Osteoblast (primary cell): ENCODE data around the gene PLVAP. TPM values are rescaled to one million over a fixed set of nuclear protein-coding genes. Genes with fewer than 3 reads are reported as not detected.

Experiments used
- DNase-seq: peaks from one replicate; pipeline ENCODE4 v3.0.0; 2011; ENCODE audit warnings: low spot score, mixed read lengths; ENCODE audit not compliant: insufficient read length; ENCODE audit errors: missing footprints
- H2AFZ ChIP-seq: 2 replicates; pipeline ENCODE4 v1.6.0; 2011; ENCODE audit warnings: mild to moderate bottlenecking, low read length
- H3K27ac ChIP-seq: 2 replicates; pipeline ENCODE4 v1.5.1; 2011; ENCODE audit warnings: mild to moderate bottlenecking, low read depth, low read length, moderate library complexity
- H3K27me3 ChIP-seq: 2 replicates; pipeline ENCODE4 v1.6.0; 2012; ENCODE audit warnings: mild to moderate bottlenecking, control low read depth, inconsistent platforms, low read length, moderate library complexity; ENCODE audit not compliant: insufficient read depth
- H3K36me3 ChIP-seq: 2 replicates; pipeline ENCODE4 v1.5.1; 2011; ENCODE audit warnings: mild to moderate bottlenecking, low read length, control low read depth, moderate library complexity; ENCODE audit not compliant: insufficient read depth
- H3K4me1 ChIP-seq: 2 replicates; pipeline ENCODE4 v1.5.1; 2011; ENCODE audit warnings: mild to moderate bottlenecking, low read length, control low read depth, moderate library complexity; ENCODE audit not compliant: insufficient read depth
- H3K4me2 ChIP-seq: 2 replicates; pipeline ENCODE4 v1.6.0; 2011; ENCODE audit warnings: mild to moderate bottlenecking, low read length; ENCODE audit not compliant: insufficient read depth
- H3K4me3 ChIP-seq: fragments of 200-600 bp; sonication (generic); 3 replicates; pipeline ENCODE4 v1.5.1; 2012; ENCODE audit warnings: mild to moderate bottlenecking, low read length, inconsistent platforms; ENCODE audit not compliant: insufficient read depth
- H3K79me2 ChIP-seq: 2 replicates; pipeline ENCODE4 v1.6.0; 2012; ENCODE audit warnings: mild to moderate bottlenecking, low read length, control low read depth, inconsistent platforms; ENCODE audit not compliant: insufficient read depth
- H3K9me3 ChIP-seq: 2 replicates; pipeline ENCODE4 v1.5.1; 2011; ENCODE audit warnings: low read depth, low read length, control low read depth
- H4K20me1 ChIP-seq: 2 replicates; pipeline ENCODE4 v1.6.0; 2012; ENCODE audit warnings: mild to moderate bottlenecking, low read length, control low read depth; ENCODE audit not compliant: insufficient read depth
- CTCF ChIP-seq: IDR thresholded peaks from 2 replicates; pipeline ENCODE4 v1.5.1; 2011; ENCODE audit warnings: mild to moderate bottlenecking, low read depth, low read length, moderate library complexity; ENCODE audit errors: extremely low read depth
- total RNA-seq: library from RNA; depleted of rRNA; stranded (reverse); fragments of >200 nt; gene quantifications from 2 replicates; pipeline ENCODE4 v1.2.3, GENCODE V29; 2012

PLVAP gene
- total RNA-seq, 1 donor, result not detected

DNA sequence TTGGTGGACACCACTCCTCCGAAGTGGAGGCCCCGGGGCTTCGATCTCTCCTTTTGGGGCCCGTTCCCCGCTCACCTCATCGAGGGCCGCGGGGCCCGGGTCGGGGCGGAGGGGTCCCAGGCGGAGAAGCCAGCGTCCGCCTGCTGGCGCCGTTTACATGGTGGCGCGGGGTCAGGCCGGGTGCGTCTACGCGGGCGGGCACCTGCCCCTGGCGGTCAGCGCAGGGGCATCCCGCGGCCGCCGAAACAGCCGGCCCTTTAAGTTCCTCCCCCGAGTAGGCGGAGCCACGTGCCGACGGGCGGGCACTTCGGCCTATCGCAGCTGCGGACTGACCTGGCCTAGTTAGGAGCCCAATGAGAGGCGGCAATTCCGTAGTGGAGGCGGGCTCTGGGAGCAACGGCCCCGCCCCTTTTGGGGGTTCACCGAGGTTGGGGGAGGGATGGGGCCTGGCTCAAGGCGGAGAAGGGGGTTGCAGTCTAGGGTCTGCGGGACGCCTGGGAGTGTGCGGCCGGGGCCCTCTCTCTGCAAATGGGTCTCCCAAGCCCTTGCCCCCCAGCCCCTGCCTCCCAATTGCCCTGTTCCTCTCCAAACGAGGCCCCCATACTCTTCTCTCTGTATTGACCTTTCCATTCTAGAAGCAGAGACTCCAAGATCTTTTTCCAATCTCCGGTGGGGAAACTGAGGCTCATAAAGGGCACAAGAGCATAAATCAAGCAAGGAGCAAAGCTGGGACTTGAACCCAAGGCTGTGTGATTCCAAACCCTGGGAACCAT, 73.8 kb downstream of the PLVAP start, which contains the start of gene ABHD8:
Gene ABHD8, minus strand, starts transcription at position 259 of the 773 bp plus-strand sequence. CDS start 1,809 bp downstream, outside the sequence.
- H2AFZ ChIP-seq, result peak within 1 kb of the TSS; percentile 92
- H3K36me3 ChIP-seq, result no peaks in the 10 kb centered on the region
- no peaks in the 10 kb centered on the region for H4K20me1 ChIP-seq
- H3K27ac ChIP-seq, result peak within 1 kb of the TSS; percentile 45
- H3K79me2 ChIP-seq, result peaks cover 13% of the 10 kb centered on the region
- peak; percentile 40 for TF ChIP-seq CTCF
- H3K4me1 ChIP-seq, result peaks cover 31% of the 10 kb centered on the region
- peak; percentile 100 for DNase-seq
- H3K4me2 ChIP-seq, result peak within 1 kb of the TSS; percentile 83
- peak within 1 kb of the TSS; percentile 83 for H3K4me3 ChIP-seq
- no peaks in the 10 kb centered on the region for H3K9me3 ChIP-seq
- no peaks in the 10 kb centered on the region for H3K27me3 ChIP-seq

- Histone ChIP-seq H3K36me3 (no peaks in the 10 kb centered on the region), H3K9me3 (no peaks in the 10 kb centered on the region), H3K79me2 (peaks cover 9% of the 10 kb centered on the region), H4K20me1 (no peaks in the 10 kb centered on the region), H3K4me2 (peak overlapping the region; percentile 83), H3K4me1 (peaks cover 31% of the 10 kb centered on the region), H2AFZ (peak overlapping the region; percentile 56), H3K27me3 (no peaks in the 10 kb centered on the region), H3K27ac (no peak overlapping the region), H3K4me3 (peak overlapping the region; percentile 83)
- peak; percentile 84 for DNase-seq
- no peak for TF ChIP-seq CTCF
Observed at GRCh38 chr19:17302391-17303166, 74.6 kb downstream of the PLVAP start.

Other genes starting within 250 kb of the PLVAP start
- 22.4 and 25.7 TPM in 2 replicates for gene USE1, start 162.0 kb downstream of the PLVAP start, total RNA-seq
- gene OCEL1, start 151.1 kb downstream of the PLVAP start, total RNA-seq, result 2.4 and 3.3 TPM in 2 replicates
- 29.5 and 32.2 TPM in 2 replicates for gene NR2F6, start 131.4 kb downstream of the PLVAP start, total RNA-seq
- gene USHBP1, start 112.6 kb downstream of the PLVAP start, total RNA-seq, result not detected in 2 replicates
- gene BABAM1, start 109.9 kb downstream of the PLVAP start, total RNA-seq, result 74.8 and 76.7 TPM in 2 replicates
- not detected in 2 replicates for gene ANKLE1, start 95.4 kb downstream of the PLVAP start, total RNA-seq
- 12.7 and 14.8 TPM in 2 replicates for gene ABHD8, start 73.9 kb downstream of the PLVAP start, total RNA-seq
- gene MRPL34, start 71.5 kb downstream of the PLVAP start, total RNA-seq, result 21.8 and 40.5 TPM in 2 replicates
- 8.5 and 11.6 TPM in 2 replicates for gene DDA1, start 67.8 kb downstream of the PLVAP start, total RNA-seq
- gene ANO8, start 42.5 kb downstream of the PLVAP start, total RNA-seq, result 5.1 and 7.4 TPM in 2 replicates
- 10.9 and 14.7 TPM in 2 replicates for gene GTPBP3, start 39.8 kb downstream of the PLVAP start, total RNA-seq
- gene CCDC194, start 16.9 kb upstream of the PLVAP start, total RNA-seq, result not detected in 2 replicates
- gene BST2, start 28.3 kb upstream of the PLVAP start, total RNA-seq, result 10.1 and 13.8 TPM in 2 replicates
- 41.3 and 50.7 TPM in 2 replicates for gene MVB12A, start 42.7 kb upstream of the PLVAP start, total RNA-seq
- not detected in 2 replicates for gene TMEM221, start 71.3 kb upstream of the PLVAP start, total RNA-seq
- gene NXNL1, start 83.6 kb upstream of the PLVAP start, total RNA-seq, result not detected in 2 replicates
- 47.4 and 64.4 TPM in 2 replicates for gene SLC27A1, start 93.2 kb upstream of the PLVAP start, total RNA-seq
- gene PGLS, start 134.3 kb upstream of the PLVAP start, total RNA-seq, result 84.6 and 98.1 TPM in 2 replicates
- gene COLGALT1, start 178.3 kb upstream of the PLVAP start, total RNA-seq, result 106 and 108 TPM in 2 replicates